ENCODE results near the gene XAF1. TPM values are rescaled to one million over a fixed set of nuclear protein-coding genes. Genes with fewer than 3 reads are reported as not detected.

Gene XAF1
- total RNA-seq, 1 donor from 2014 or later: 129 TPM

- H3K4me3 ChIP-seq: peak overlapping the region; percentile 73
- H3K27me3 ChIP-seq (ENCODE audit: low read depth): no peaks in the 10 kb centered on the region
- H3K4me1 ChIP-seq: peaks cover 57% of the 10 kb centered on the region
- intact Hi-C loops (cut with DNase I): no loop called here
- TF ChIP-seq, protein P1, sequence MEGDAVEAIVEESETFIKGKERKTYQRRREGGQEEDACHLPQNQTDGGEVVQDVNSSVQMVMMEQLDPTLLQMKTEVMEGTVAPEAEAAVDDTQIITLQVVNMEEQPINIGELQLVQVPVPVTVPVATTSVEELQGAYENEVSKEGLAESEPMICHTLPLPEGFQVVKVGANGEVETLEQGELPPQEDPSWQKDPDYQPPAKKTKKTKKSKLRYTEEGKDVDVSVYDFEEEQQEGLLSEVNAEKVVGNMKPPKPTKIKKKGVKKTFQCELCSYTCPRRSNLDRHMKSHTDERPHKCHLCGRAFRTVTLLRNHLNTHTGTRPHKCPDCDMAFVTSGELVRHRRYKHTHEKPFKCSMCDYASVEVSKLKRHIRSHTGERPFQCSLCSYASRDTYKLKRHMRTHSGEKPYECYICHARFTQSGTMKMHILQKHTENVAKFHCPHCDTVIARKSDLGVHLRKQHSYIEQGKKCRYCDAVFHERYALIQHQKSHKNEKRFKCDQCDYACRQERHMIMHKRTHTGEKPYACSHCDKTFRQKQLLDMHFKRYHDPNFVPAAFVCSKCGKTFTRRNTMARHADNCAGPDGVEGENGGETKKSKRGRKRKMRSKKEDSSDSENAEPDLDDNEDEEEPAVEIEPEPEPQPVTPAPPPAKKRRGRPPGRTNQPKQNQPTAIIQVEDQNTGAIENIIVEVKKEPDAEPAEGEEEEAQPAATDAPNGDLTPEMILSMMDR (IDR thresholded peaks at IDR 0.05): no peak
- H3K9me3 ChIP-seq: no peaks in the 10 kb centered on the region
- ATAC-seq (peak; percentile 3 to 8), DNase-seq (no peak)
- peaks cover 15% of the 10 kb centered on the region for H3K36me3 ChIP-seq
- H3K27ac ChIP-seq: peak overlapping the region; percentile 84
Observed at GRCh38 chr17:6755281-6755680, 565 bp upstream of the XAF1 start.

DNA sequence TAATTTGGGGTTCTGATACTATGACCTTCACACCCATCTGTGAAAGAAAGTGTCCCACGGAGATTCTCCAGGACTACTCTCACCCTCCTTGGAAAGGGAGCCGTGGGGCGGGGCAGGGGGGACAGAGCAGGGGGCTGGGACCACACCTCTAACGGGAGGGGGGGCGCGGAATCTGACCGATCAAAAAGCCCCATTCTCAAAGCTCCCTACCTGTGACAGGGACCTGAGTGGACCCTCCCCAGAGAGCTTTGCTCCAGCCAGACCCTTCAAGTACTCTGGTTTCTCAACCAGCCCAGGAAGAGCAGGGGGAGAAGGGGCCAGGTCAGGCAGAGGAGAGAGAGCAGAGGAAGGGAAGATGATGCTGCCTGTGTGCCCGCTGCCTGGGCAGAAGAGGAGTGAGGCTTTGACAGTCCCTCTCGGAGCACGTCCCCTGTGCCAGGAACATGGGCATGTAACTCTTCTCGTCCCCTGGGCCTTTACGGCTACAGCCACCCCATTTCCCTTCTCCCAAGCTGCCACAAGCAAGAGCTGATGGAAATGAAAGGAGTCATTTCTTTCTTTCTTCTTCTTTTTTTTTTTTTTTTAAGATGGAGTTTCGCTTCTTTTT is 682 bp downstream of the XAF1 start:
- intact Hi-C loops (cut with DNase I): no loop called here
- TF ChIP-seq, protein P1 (IDR thresholded peaks at IDR 0.05): no peak
- DNase-seq (no peak), ATAC-seq (peak; percentile 2 to 6)
- H3K4me3 ChIP-seq: peak overlapping the region; percentile 73
- H3K27ac ChIP-seq: peak overlapping the region; percentile 84
- peaks cover 56% of the 10 kb centered on the region for H3K4me1 ChIP-seq
- no peaks in the 10 kb centered on the region for H3K9me3 ChIP-seq
- no peaks in the 10 kb centered on the region for H3K27me3 ChIP-seq (ENCODE audit: low read depth)
- peaks cover 28% of the 10 kb centered on the region for H3K36me3 ChIP-seq

DNA sequence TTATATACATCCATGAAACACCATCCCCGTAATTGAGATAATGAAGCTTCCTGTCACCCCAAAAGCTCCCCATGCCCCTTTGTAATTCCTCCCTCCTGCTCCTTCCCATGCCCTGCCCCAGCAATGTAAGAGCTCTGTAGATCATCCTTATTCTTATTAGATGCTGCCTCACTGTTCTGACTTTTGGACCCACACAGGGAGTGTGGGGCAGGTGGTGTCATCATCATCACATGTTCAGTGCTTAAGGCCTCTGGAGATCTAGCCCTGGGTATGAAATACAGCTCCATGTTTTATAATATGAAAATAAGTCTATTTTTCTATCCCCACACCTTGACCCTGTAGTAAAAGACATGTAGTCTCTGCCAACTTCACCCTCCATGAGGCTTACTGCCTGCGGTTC is 1.9 kb downstream of the XAF1 start:
- H3K9me3 ChIP-seq: no peaks in the 10 kb centered on the region
- no peak for ATAC-seq
- peaks cover 45% of the 10 kb centered on the region for H3K4me1 ChIP-seq
- TF ChIP-seq, protein P1 (IDR thresholded peaks at IDR 0.05): no peak
- peaks cover 40% of the 10 kb centered on the region for H3K36me3 ChIP-seq
- no peak for DNase-seq
- peak overlapping the region; percentile 84 for H3K27ac ChIP-seq
- no peaks in the 10 kb centered on the region for H3K27me3 ChIP-seq (ENCODE audit: low read depth)
- intact Hi-C loops (cut with DNase I): no loop called here
- H3K4me3 ChIP-seq: peak overlapping the region; percentile 73

DNA sequence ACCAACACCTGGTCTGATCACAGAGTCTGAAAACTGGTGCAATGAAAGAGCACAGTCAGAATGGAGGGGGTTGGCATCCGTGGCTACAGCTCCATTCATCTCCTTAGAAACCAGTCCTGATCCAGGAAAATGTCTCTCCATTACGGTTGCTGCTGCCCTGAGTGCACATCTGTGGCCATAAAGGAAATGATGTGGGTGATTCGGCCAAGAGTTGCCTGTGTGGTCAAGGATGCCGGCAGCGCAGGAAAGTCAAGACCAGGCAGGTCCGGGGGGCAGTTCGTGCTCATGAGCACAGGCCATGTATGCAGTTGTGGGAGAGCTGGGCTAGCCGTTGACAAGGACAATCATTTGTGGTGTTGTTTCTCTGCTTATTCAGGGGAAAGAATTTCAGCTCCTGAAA is 5.9 kb downstream of the XAF1 start:
- intact Hi-C loops (cut with DNase I): no loop called here
- no peak for ATAC-seq
- Histone ChIP-seq H3K27me3 (ENCODE audit: low read depth) (no peaks in the 10 kb centered on the region), H3K4me3 (no peak overlapping the region), H3K9me3 (no peaks in the 10 kb centered on the region), H3K36me3 (peaks cover 80% of the 10 kb centered on the region), H3K4me1 (peaks cover 13% of the 10 kb centered on the region), H3K27ac (no peak overlapping the region)
- TF ChIP-seq, protein P1 (IDR thresholded peaks at IDR 0.05): no peak
- no peak for DNase-seq

- Histone ChIP-seq H3K9me3 (peaks cover 24% of the 10 kb centered on the region), H3K36me3 (peaks cover 99% of the 10 kb centered on the region)
- ATAC-seq: no peak
Observed at GRCh38 chr17:6768447-6768846, 12.6 kb downstream of the XAF1 start.

More at GRCh38 chr17:6768447-6768846, 12.6 kb downstream of the XAF1 start:
- no peak overlapping the region for H3K27ac ChIP-seq
- DNase-seq: no peak
- TF ChIP-seq, protein P1 (IDR thresholded peaks at IDR 0.05): no peak
- no peaks in the 10 kb centered on the region for H3K4me1 ChIP-seq
- intact Hi-C loops (cut with DNase I): no loop called here
- no peaks in the 10 kb centered on the region for H3K27me3 ChIP-seq (ENCODE audit: low read depth)
- H3K4me3 ChIP-seq: no peak overlapping the region
